ENCODE data around the gene CCNJL.

The CCNJL gene

GRCh38 chr5:160305319-160305718 is 7.0 kb downstream of the CCNJL start:
- Histone ChIP-seq H3K36me3 (replicated peaks) (peaks cover 11% of the 10 kb centered on the region), H3K27ac (no peak overlapping the region), H3K27me3 (replicated peaks) (no peaks in the 10 kb centered on the region), H3K4me3 (ENCODE audit: low read depth, low read length) (no peak overlapping the region)
- no peak for TF ChIP-seq CTCF (IDR thresholded peaks at IDR 0.05; ENCODE audit: low read depth, low read length, missing control alignments)
- in situ Hi-C loops (cut with HindIII; ENCODE audit: low pct_ligation_motif_present, low sequenced_read_pairs): no loop called here
- no peak for DNase-seq

GRCh38 chr5:160303690-160304089 is 8.7 kb downstream of the CCNJL start:
- peaks cover 6% of the 10 kb centered on the region for H3K36me3 ChIP-seq (replicated peaks)
- no peak for TF ChIP-seq CTCF (IDR thresholded peaks at IDR 0.05; ENCODE audit: low read depth, low read length, missing control alignments)
- in situ Hi-C loops (cut with HindIII; ENCODE audit: low pct_ligation_motif_present, low sequenced_read_pairs): no loop called here
- no peak overlapping the region for H3K27ac ChIP-seq
- no peak overlapping the region for H3K4me3 ChIP-seq (ENCODE audit: low read depth, low read length)
- no peaks in the 10 kb centered on the region for H3K27me3 ChIP-seq (replicated peaks)
- DNase-seq: no peak

DNA sequence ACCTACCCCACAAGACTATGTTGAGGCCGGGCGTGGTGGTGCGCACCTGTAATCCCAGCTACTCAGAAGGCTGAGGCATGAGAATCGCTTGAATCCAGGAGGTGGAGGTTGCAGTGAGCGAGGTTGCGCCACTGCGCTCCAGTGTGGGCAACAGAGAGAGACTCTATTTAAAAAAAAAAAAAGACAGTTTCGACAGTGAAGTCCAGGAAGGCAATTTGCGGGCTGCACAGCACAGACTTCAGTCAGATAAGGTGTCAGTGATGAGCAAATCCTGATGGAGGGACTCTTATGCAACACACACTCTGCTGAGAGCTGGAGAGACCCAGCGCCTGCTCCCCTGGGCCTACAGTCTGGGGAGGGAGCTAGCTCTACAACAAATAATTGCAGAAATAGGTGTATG is 14.2 kb downstream of the CCNJL start:
- no peak for TF ChIP-seq CTCF (IDR thresholded peaks at IDR 0.05; ENCODE audit: low read depth, low read length, missing control alignments)
- no peak overlapping the region for H3K27ac ChIP-seq

DNA sequence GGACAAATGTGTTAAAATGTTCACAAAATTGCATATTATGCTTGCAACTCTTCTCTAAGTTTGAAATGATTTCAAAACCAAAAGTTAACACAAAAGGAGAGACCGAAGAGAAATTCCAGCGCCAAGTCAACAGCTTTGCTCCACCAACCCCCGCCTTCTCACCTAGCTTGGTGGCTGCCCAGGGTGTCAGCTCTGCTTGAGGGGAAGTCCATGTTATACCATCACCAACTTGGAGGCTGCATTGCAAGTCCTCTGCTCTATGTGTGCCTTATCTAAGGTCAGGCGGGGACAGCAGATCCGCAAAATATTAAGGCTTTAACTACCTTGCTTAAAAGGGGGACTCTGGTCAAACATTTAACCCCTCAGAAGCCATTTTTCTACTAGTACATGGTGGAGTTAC is 14.6 kb downstream of the CCNJL start:
- no peak for DNase-seq
- H3K36me3 ChIP-seq (replicated peaks): no peaks in the 10 kb centered on the region
- no peaks in the 10 kb centered on the region for H3K27me3 ChIP-seq (replicated peaks)
- H3K27ac ChIP-seq: no peak overlapping the region
- no peak for TF ChIP-seq CTCF (IDR thresholded peaks at IDR 0.05; ENCODE audit: low read depth, low read length, missing control alignments)
- in situ Hi-C loops (cut with HindIII; ENCODE audit: low pct_ligation_motif_present, low sequenced_read_pairs): no loop called here
- H3K4me3 ChIP-seq (ENCODE audit: low read depth, low read length): no peak overlapping the region

More for the DNA sequence above, 14.2 kb downstream of the CCNJL start:
- Histone ChIP-seq H3K27me3 (replicated peaks) (no peaks in the 10 kb centered on the region), H3K4me3 (ENCODE audit: low read depth, low read length) (no peak overlapping the region), H3K36me3 (replicated peaks) (no peaks in the 10 kb centered on the region)
- DNase-seq: no peak
- in situ Hi-C loops (cut with HindIII; ENCODE audit: low pct_ligation_motif_present, low sequenced_read_pairs): no loop called here

DNA sequence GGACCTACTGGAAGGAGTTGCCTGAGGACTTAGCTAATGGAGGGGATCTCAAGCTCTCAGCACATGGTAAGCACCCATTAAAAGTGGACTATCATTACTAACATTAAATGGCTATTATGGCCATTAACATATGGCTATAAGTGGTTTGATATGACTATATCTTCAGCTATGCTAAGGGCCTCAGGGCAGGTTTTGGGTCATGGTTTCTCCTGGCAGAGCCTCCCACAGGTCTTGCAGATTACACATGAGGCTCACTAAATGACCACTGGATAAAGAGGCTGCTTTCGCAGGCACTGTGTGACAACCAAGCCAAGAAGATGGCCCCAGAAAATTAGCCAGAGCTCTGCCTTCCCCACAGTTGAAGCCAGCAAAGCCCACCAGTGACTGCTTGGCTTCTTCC is 15.4 kb downstream of the CCNJL start:
- no peak for TF ChIP-seq CTCF (IDR thresholded peaks at IDR 0.05; ENCODE audit: low read depth, low read length, missing control alignments)
- Histone ChIP-seq H3K4me3 (ENCODE audit: low read depth, low read length) (no peak overlapping the region), H3K27me3 (replicated peaks) (no peaks in the 10 kb centered on the region), H3K36me3 (replicated peaks) (no peaks in the 10 kb centered on the region), H3K27ac (no peak overlapping the region)
- in situ Hi-C loops (cut with HindIII; ENCODE audit: low pct_ligation_motif_present, low sequenced_read_pairs): no loop called here
- no peak for DNase-seq

GRCh38 chr5:160296496-160296895 is 15.9 kb downstream of the CCNJL start:
- no peak for TF ChIP-seq CTCF (IDR thresholded peaks at IDR 0.05; ENCODE audit: low read depth, low read length, missing control alignments)
- in situ Hi-C loops (cut with HindIII; ENCODE audit: low pct_ligation_motif_present, low sequenced_read_pairs): no loop called here
- Histone ChIP-seq H3K27me3 (replicated peaks) (no peaks in the 10 kb centered on the region), H3K36me3 (replicated peaks) (no peaks in the 10 kb centered on the region), H3K27ac (no peak overlapping the region), H3K4me3 (ENCODE audit: low read depth, low read length) (no peak overlapping the region)
- DNase-seq: no peak

Data from brain microvascular endothelial cell (primary cell).